ENCODE data around the gene LTBP1.

The LTBP1 gene

GRCh38 chr2:33284287-33284686, 337.5 kb downstream of the LTBP1 start:
- in situ Hi-C loops (cut with HindIII; ENCODE audit: low sequenced_read_pairs), result no loop called here
- no peak overlapping the region for H3K4me3 ChIP-seq (ENCODE audit: low read depth, low read length)
- TF ChIP-seq, protein P1, sequence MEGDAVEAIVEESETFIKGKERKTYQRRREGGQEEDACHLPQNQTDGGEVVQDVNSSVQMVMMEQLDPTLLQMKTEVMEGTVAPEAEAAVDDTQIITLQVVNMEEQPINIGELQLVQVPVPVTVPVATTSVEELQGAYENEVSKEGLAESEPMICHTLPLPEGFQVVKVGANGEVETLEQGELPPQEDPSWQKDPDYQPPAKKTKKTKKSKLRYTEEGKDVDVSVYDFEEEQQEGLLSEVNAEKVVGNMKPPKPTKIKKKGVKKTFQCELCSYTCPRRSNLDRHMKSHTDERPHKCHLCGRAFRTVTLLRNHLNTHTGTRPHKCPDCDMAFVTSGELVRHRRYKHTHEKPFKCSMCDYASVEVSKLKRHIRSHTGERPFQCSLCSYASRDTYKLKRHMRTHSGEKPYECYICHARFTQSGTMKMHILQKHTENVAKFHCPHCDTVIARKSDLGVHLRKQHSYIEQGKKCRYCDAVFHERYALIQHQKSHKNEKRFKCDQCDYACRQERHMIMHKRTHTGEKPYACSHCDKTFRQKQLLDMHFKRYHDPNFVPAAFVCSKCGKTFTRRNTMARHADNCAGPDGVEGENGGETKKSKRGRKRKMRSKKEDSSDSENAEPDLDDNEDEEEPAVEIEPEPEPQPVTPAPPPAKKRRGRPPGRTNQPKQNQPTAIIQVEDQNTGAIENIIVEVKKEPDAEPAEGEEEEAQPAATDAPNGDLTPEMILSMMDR (IDR thresholded peaks at IDR 0.05; ENCODE audit: low read depth, low read length, missing control alignments), result no peak
- no peak for DNase-seq (ENCODE audit: low read depth)

- H3K4me3 ChIP-seq (ENCODE audit: low read depth, low read length), result no peak overlapping the region
- in situ Hi-C loops (cut with HindIII; ENCODE audit: low sequenced_read_pairs), result no loop called here
- DNase-seq (ENCODE audit: low read depth), result no peak
- TF ChIP-seq, protein P1 (IDR thresholded peaks at IDR 0.05; ENCODE audit: low read depth, low read length, missing control alignments), result no peak
Observed at GRCh38 chr2:33287507-33288005, 340.8 kb downstream of the LTBP1 start.

DNA sequence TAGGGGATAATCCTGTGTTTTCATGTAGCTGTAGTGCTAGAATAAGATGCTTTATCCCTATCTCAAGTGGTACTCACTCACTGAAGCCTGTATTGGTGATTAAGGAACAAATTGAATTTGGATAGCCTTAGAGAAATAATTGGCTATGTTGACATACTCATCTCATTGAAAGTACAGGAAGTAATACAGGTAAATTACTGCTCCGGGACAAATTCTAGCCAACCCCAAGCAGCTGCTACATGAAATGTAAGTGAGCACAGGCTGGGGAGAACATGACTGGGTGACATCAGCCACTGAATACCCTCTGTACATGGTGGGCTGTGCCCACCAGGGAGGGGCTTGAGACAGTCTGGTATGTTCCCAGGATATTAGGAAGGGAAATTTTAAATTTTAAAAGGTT, 341.3 kb downstream of the LTBP1 start:
- H3K4me3 ChIP-seq (ENCODE audit: low read depth, low read length), result no peak overlapping the region
- no peak for DNase-seq (ENCODE audit: low read depth)
- TF ChIP-seq, protein P1 (IDR thresholded peaks at IDR 0.05; ENCODE audit: low read depth, low read length, missing control alignments), result no peak
- in situ Hi-C loops (cut with HindIII; ENCODE audit: low sequenced_read_pairs), result no loop called here

DNA sequence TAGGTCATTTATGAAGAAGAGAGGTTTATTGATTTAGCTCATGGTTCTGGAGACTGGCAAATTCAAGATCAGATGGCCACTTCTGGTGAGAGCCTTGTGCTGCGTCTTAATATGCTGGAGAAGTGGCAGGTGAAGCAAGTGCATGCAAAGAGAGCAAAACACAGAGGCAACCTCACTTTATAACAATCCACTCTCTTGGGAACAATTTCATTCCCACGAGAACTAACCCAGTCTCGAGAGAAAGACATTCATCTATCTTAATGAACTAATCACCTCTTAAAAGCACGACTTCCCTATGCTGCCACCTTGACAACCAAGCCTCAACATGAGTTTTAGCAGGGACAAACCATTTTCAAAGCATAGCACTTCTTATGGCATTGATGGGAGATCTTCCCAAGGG, 343.2 kb downstream of the LTBP1 start:
- no peak overlapping the region for H3K4me3 ChIP-seq (ENCODE audit: low read depth, low read length)
- in situ Hi-C loops (cut with HindIII; ENCODE audit: low sequenced_read_pairs), result no loop called here
- no peak for DNase-seq (ENCODE audit: low read depth)
- TF ChIP-seq, protein P1 (IDR thresholded peaks at IDR 0.05; ENCODE audit: low read depth, low read length, missing control alignments), result no peak

- no peak overlapping the region for H3K4me3 ChIP-seq (ENCODE audit: low read depth, low read length)
- TF ChIP-seq, protein P1 (IDR thresholded peaks at IDR 0.05; ENCODE audit: low read depth, low read length, missing control alignments), result no peak
- in situ Hi-C loops (cut with HindIII; ENCODE audit: low sequenced_read_pairs), result no loop called here
Observed at GRCh38 chr2:33291278-33292013, 344.7 kb downstream of the LTBP1 start.

GRCh38 chr2:33292063-33292462, 345.3 kb downstream of the LTBP1 start:
- TF ChIP-seq, protein P1 (IDR thresholded peaks at IDR 0.05; ENCODE audit: low read depth, low read length, missing control alignments), result no peak
- DNase-seq (ENCODE audit: low read depth), result no peak
- no peak overlapping the region for H3K4me3 ChIP-seq (ENCODE audit: low read depth, low read length)
- in situ Hi-C loops (cut with HindIII; ENCODE audit: low sequenced_read_pairs), result no loop called here

More at GRCh38 chr2:33291278-33292013, 344.7 kb downstream of the LTBP1 start:
- DNase-seq (ENCODE audit: low read depth), result peak; percentile 89

Measured in astrocyte of the cerebellum (primary cell).